ENCODE data around the gene NEGR1. TPM values are rescaled to one million over a fixed set of nuclear protein-coding genes. Genes with fewer than 3 reads are reported as not detected.

NEGR1 gene
- total RNA-seq, 1 experiment from 2014 or later, result 0.44 TPM

DNA sequence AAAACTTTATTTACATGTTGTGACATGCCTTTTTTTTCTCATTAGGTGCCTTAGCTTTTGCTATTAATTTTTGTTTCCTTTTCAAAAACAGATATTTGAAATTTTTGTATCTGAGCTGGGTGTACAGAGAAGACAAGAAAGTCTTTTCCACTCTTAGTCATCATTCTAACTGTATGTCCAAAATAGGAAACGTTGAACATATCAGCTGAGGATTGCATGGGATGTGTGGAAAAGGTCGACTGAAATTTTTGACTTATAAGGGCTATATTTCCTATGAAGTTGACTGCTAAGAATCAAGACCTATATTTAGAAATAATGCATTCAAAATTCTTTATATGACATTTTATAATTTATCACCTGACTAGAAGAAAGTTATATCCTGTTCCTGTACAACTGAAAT, 931.5 kb downstream of the NEGR1 start:
- Histone ChIP-seq H3K79me2 (ENCODE audit: low read depth) (no peaks in the 10 kb centered on the region), H3K4me2 (no peak overlapping the region), H3K27me3 (ENCODE audit: insufficient read depth, low read depth) (no peaks in the 10 kb centered on the region), H3K27ac (no peak overlapping the region), H3K9me2 (ENCODE audit: insufficient read depth) (no peaks in the 10 kb centered on the region), H3K4me3 (no peak overlapping the region), H4K20me1 (ENCODE audit: insufficient read depth) (no peaks in the 10 kb centered on the region), H3K9me3 (ENCODE audit: insufficient read depth, low read depth) (no peaks in the 10 kb centered on the region; the same call in 1 of the 2 replicates), H3K36me3 (ENCODE audit: low read depth) (no peaks in the 10 kb centered on the region), H2AFZ (no peak overlapping the region), H3K4me1 (replicated peaks; ENCODE audit: insufficient read depth) (no peaks in the 10 kb centered on the region), H3F3A (ENCODE audit: insufficient read depth, low read depth) (no peaks in the 10 kb centered on the region)
- intact Hi-C loops (cut with micrococcal nuclease; ENCODE audit: unreplicated experiment), result no loop called here
- DNase-seq, result no peak
- no peak for TF ChIP-seq EZH2 (IDR thresholded peaks at IDR 0.05; ENCODE audit: low read depth)
- TF ChIP-seq, protein P1, sequence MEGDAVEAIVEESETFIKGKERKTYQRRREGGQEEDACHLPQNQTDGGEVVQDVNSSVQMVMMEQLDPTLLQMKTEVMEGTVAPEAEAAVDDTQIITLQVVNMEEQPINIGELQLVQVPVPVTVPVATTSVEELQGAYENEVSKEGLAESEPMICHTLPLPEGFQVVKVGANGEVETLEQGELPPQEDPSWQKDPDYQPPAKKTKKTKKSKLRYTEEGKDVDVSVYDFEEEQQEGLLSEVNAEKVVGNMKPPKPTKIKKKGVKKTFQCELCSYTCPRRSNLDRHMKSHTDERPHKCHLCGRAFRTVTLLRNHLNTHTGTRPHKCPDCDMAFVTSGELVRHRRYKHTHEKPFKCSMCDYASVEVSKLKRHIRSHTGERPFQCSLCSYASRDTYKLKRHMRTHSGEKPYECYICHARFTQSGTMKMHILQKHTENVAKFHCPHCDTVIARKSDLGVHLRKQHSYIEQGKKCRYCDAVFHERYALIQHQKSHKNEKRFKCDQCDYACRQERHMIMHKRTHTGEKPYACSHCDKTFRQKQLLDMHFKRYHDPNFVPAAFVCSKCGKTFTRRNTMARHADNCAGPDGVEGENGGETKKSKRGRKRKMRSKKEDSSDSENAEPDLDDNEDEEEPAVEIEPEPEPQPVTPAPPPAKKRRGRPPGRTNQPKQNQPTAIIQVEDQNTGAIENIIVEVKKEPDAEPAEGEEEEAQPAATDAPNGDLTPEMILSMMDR (conservative IDR thresholded peaks at IDR 0.05), result no peak
- no TSS peak for BruUV-seq (replicated peaks)
- POLR2A ChIA-PET (ENCODE audit: unreplicated experiment), result interaction anchor here (0.7 kb wide), 1 partner anchor 1996 kb away, joined by 3 read pairs; no protein-coding TSS in a partner anchor
- CTCF ChIA-PET, result no interaction called here

DNA sequence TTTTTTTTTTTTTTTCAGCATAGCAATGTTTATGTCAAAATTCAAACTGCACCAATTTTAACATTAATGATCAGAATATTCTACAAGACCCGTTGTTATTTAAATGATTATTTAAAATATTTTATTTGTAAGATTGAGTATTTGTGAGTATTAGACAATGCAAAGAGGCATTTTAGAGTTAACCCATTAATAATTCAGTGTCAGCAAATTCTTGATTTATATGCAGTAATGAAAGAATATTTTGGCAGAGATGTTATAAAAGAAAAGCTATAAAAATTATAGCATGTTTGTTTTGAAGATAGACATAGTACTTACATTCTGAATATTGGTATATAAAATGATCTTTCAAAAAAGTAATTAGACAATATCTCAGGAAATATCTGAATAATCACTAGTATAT, 932.0 kb downstream of the NEGR1 start:
- H3F3A ChIP-seq (ENCODE audit: insufficient read depth, low read depth), result no peaks in the 10 kb centered on the region
- H3K27ac ChIP-seq, result no peak overlapping the region
- H2AFZ ChIP-seq, result no peak overlapping the region
- no peak overlapping the region for H3K4me2 ChIP-seq
- H3K9me3 ChIP-seq (ENCODE audit: insufficient read depth, low read depth), result no peaks in the 10 kb centered on the region; the same call in 1 of the 2 replicates
- H3K4me3 ChIP-seq, result no peak overlapping the region
- no peaks in the 10 kb centered on the region for H3K27me3 ChIP-seq (ENCODE audit: insufficient read depth, low read depth)
- TF ChIP-seq, protein P1 (conservative IDR thresholded peaks at IDR 0.05), result no peak
- no peak for TF ChIP-seq EZH2 (IDR thresholded peaks at IDR 0.05; ENCODE audit: low read depth)
- CTCF ChIA-PET, result no interaction called here
- no peak for DNase-seq
- H3K4me1 ChIP-seq (replicated peaks; ENCODE audit: insufficient read depth), result no peaks in the 10 kb centered on the region
- no peaks in the 10 kb centered on the region for H3K9me2 ChIP-seq (ENCODE audit: insufficient read depth)
- no TSS peak for BruUV-seq (replicated peaks)
- POLR2A ChIA-PET (ENCODE audit: unreplicated experiment), result interaction anchor here (0.7 kb wide), 1 partner anchor 1996 kb away, joined by 3 read pairs; no protein-coding TSS in a partner anchor
- no peaks in the 10 kb centered on the region for H3K79me2 ChIP-seq (ENCODE audit: low read depth)
- intact Hi-C loops (cut with micrococcal nuclease; ENCODE audit: unreplicated experiment), result no loop called here
- no peaks in the 10 kb centered on the region for H3K36me3 ChIP-seq (ENCODE audit: low read depth)
- H4K20me1 ChIP-seq (ENCODE audit: insufficient read depth), result no peaks in the 10 kb centered on the region

Measured in PC-9 (cell line).